Fibroblast of skin of left quadriceps (primary cell): ENCODE measurements around the gene ZNF681.
"Not testable (repeated sequence)": the region's sequence is repeated elsewhere in the genome, so short reads cannot be mapped to it uniquely, and the experiment has no call there.

Source experiments
- DNase-seq, 2 experiments: peaks; one replicate each; pipeline ENCODE4 v3.0.0-alpha.2; 2013; ENCODE audit warnings: low read depth in 2 of 2

ZNF681 gene

GRCh38 chr19:23774106-23774505 is 15.4 kb upstream of the ZNF681 start:
- no peak for DNase-seq

- no peak for DNase-seq
These were observed 14.0 kb upstream of the ZNF681 start for GRCh38 chr19:23772675-23773063.

GRCh38 chr19:23771761-23772674 is 13.3 kb upstream of the ZNF681 start:
- DNase-seq: no peak

- DNase-seq: no peak
These were observed 12.6 kb upstream of the ZNF681 start for GRCh38 chr19:23771316-23771715.

- DNase-seq: no peak
These were observed 12.1 kb upstream of the ZNF681 start for GRCh38 chr19:23770672-23771250.

- no peak for DNase-seq
These were observed 11.2 kb upstream of the ZNF681 start for GRCh38 chr19:23769691-23770468.

GRCh38 chr19:23766951-23767350 is 8.3 kb upstream of the ZNF681 start:
- no peak for DNase-seq

GRCh38 chr19:23764781-23765180 is 6.1 kb upstream of the ZNF681 start:
- no peak for DNase-seq

- peak; percentile 10 to 26 for DNase-seq
These were observed 4.4 kb upstream of the ZNF681 start for GRCh38 chr19:23762884-23763711.

GRCh38 chr19:23762548-23762883 is 3.8 kb upstream of the ZNF681 start:
- no peak for DNase-seq

GRCh38 chr19:23760326-23760725 is 1.6 kb upstream of the ZNF681 start:
- DNase-seq: not testable (repeated sequence)

GRCh38 chr19:23743633-23744232 is 15.0 kb downstream of the ZNF681 start:
- DNase-seq: not testable (repeated sequence)

- not testable (repeated sequence) for DNase-seq
These were observed 27.8 kb downstream of the ZNF681 start for GRCh38 chr19:23730729-23731465.

- DNase-seq: not testable (repeated sequence)
These were observed 34.5 kb downstream of the ZNF681 start for GRCh38 chr19:23724161-23724560.

- no peak for DNase-seq
These were observed 39.9 kb downstream of the ZNF681 start for GRCh38 chr19:23718802-23719201.

GRCh38 chr19:23716792-23717191 is 41.9 kb downstream of the ZNF681 start:
- no peak for DNase-seq

GRCh38 chr19:23709347-23709746 is 49.3 kb downstream of the ZNF681 start:
- no peak for DNase-seq

- DNase-seq: no peak
These were observed 52.0 kb downstream of the ZNF681 start for GRCh38 chr19:23706657-23707056.

GRCh38 chr19:23699521-23699860 is 59.2 kb downstream of the ZNF681 start:
- no peak for DNase-seq

GRCh38 chr19:23698711-23699520 is 59.8 kb downstream of the ZNF681 start:
- DNase-seq: no peak
